ENCODE data around the gene EDEM1. TPM values are rescaled to one million over a fixed set of nuclear protein-coding genes. Genes with fewer than 3 reads are reported as not detected.

EDEM1 gene
- total RNA-seq, 2 donors from 2014 or later = 9.2 to 16.8 TPM

GRCh38 chr3:5254281-5255048 lies 67.0 kb downstream of the EDEM1 start:
- no peak for DNase-seq
- intact Hi-C loops (cut with DNase I) = no loop called here
- no peak for ATAC-seq

DNA sequence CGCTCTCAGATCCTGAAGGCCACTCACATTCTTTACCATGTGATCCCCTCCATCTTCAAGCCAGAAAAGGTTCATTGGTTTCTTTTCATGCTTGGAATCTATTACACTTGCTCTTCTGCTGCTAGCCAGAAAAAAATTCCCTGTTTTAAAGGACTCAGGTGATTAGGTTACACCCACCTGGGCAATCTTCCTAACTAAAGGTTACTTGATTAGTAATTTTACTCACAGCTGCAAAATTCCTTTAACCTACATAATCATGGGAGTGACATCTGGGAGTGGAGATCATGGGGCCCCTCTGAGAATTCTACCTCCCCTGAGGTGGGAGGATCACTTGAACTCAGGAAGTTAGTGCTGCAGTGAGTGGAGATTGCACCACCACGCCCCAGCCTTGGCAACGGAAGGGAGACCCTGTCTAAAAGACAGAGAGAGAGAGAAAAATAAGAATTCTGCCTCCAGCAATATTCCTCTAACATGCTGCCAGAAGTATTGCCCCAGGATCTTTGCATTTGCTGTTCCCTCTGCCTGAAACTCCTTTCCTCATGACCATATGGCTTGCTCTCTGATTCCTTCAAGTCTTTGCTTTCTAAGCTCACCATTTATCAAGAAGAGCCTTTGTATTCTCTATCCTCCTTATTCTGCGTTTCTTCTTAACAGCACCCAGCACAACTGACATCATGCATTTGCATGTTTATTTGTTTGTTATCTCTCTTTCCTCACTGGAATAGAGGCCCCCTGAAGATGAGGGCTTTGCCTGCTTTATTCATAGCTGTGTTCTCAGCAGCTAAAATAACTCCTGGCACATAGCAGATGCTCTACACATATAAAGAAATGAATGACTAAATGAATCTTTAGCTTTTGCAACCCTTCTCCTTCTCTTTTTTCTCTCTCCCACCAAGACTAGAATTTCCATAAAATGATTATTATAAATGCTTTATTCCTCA lies 68.2 kb downstream of the EDEM1 start:
- intact Hi-C loops (cut with DNase I) = no loop called here

GRCh38 chr3:5258526-5258925 lies 71.0 kb downstream of the EDEM1 start:
- no peak for ATAC-seq
- intact Hi-C loops (cut with DNase I) = no loop called here
- no peak for DNase-seq

More for the DNA sequence above, 68.2 kb downstream of the EDEM1 start:
- ATAC-seq (no peak), DNase-seq (no peak)

GRCh38 chr3:5260992-5261501 lies 73.5 kb downstream of the EDEM1 start:
- intact Hi-C loops (cut with DNase I) = no loop called here
- ATAC-seq (no peak), DNase-seq (no peak)

GRCh38 chr3:5262507-5262906 lies 75.0 kb downstream of the EDEM1 start:
- DNase-seq = no peak
- intact Hi-C loops (cut with DNase I) = no loop called here
- no peak for ATAC-seq

DNA sequence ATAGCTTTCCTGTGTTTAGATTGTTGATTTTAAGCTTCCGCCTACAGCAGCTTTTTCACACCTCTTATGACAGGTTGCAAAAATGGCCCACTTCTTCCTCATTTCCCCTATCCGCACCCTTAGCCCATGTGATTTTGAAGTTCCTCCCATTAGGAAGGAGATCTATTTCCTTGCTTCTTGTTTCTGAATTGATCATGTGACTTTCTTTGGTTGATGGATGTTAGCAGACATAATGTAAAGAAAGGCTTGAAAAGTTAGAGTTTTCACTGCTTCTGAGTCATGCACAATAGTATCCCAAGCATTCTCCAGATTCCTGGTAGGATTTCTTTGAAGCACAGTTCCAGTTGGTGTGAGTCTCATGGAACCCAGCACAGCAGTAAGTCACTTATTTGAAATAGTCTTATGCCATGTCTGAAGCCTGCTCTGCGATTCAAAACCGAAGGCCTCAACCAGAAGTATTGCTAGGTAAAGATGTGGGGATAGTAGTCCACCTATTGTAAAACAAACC lies 76.6 kb downstream of the EDEM1 start:
- no peak for ATAC-seq
- intact Hi-C loops (cut with DNase I) = no loop called here
- no peak for DNase-seq

- ATAC-seq = no peak
- intact Hi-C loops (cut with DNase I) = no loop called here
- DNase-seq = no peak
These were observed 77.6 kb downstream of the EDEM1 start for GRCh38 chr3:5264896-5265770.

GRCh38 chr3:5267252-5267651 lies 79.7 kb downstream of the EDEM1 start:
- DNase-seq (no peak), ATAC-seq (no peak)
- intact Hi-C loops (cut with DNase I) = no loop called here

- DNase-seq = no peak
- ATAC-seq = no peak
- intact Hi-C loops (cut with DNase I) = no loop called here
These were observed 80.4 kb downstream of the EDEM1 start for GRCh38 chr3:5267889-5268288.

Small RNA genes within 50 kb of the gene (microRNA-seq; reads per million reads assigned to microRNA genes)
- 0 reads per million in 2 donors for gene MIR4790

Other genes starting within 250 kb of the EDEM1 start
- 10 to 100 TPM; 31.1 to 85.6 TPM for gene BHLHE40, start 208.3 kb upstream of the EDEM1 start, total RNA-seq
- 10 to 100 TPM; 54.5 to 57.7 TPM for gene ARL8B, start 65.4 kb upstream of the EDEM1 start, total RNA-seq

Data from left cardiac atrium (tissue), 4 donors.